ENCODE measurements around the gene ADAM8.

Gene ADAM8

GRCh38 chr10:133281628-133282372, 5.1 kb upstream of the ADAM8 start:
- DNase-seq (ENCODE audit: low read depth in 3 of 3) = no peak

DNA sequence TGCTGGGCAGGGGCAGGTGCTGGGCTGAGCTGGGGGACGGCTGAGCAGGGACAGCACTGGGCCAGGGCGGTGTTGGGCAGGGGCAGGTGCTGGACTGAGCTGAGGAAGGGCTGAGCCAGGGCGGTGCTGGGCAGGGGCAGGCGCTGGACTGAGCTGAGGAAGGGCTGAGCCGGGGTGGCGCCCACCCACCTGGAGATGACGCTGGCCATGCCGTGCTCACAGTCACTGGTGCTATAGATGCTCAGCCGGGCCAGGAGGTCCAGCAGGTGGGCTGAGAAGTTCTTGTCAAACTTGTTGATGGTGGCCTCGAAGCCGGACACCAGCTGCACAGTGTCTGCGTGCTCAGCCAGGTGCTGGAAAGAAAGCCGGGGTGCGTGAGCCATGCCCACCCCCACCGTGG, 4.4 kb upstream of the ADAM8 start:
- DNase-seq (ENCODE audit: low read depth in 3 of 3) = no peak

DNA sequence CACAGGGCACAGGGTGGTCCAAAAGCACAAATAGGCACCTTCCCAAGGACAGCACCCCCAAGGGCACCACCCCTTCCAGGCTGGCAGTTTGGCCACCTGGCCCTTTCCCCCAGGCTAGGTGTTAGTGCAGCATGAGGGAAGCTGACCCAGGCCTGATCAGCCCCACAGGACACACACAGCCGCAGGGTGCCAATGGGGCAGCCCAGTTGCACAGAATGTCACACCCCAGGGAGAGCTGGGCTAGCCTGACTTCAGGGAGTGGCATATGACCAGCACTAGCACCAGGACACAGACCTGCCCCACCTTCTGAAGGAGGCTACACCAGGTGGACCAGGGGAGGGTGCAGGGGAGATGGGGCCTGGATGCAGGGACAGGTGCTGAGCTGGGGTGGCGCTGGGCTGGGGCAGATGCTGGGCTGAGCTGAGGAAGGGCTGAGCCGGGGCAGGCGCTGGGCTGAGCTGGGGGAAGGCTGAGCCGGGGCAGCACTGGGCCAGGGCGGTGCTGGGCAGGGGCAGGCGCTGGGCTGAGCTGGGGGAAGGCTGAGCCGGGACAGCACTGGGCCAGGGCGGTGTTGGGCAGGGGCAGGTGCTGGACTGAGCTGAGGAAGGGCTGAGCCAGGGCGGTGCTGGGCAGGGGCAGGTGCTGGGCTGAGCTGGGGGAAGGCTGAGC, 3.9 kb upstream of the ADAM8 start:
- DNase-seq (ENCODE audit: low read depth in 3 of 3) = no peak

DNA sequence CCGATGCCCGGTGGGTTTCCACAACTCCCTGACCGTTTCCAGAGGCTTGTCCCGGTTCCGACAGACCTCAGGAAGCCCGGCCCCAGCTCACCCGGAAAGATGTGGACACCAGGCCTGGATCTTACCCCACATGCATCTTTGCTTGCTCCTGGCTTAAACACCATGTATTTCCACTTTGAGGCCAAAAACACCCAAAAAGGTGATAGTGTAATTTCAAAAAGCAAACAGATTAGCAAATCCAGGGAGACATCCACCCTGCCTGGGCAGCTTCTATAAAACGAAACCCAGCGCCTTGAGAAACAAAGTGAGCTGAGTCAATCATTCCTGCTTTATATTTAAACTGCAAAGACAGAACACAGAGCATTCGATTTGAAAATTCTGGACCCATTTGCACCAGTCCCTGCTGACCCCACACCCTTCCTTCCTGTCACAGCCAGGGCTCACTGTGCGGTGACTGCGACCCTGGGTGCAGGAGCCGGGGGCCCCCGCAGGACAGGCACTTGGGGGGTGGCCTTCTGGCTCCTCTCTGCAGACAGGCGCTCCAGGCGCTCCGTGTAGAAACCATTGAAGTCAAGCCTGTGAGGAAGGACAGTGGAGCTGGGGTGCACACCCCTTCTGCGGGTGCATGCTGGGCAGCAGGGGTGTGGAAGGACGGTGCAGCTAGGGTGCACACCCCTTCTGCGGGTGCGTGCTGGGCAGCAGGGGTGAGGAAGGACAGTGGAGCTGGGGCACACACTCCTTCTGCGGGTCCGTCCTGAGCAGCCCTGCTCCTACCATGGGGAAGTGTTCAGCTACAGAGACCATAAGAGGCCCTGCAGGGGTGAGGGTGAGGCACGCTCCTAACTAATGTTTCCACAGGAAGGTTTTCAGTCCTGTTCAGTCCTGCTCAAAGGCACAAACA, 2.9 kb upstream of the ADAM8 start:
- no peak for DNase-seq (ENCODE audit: low read depth in 3 of 3)

GRCh38 chr10:133278577-133279265, 2.1 kb upstream of the ADAM8 start:
- peak in 1 of 3 donors; percentile 23 for DNase-seq (ENCODE audit: low read depth in 3 of 3)

DNA sequence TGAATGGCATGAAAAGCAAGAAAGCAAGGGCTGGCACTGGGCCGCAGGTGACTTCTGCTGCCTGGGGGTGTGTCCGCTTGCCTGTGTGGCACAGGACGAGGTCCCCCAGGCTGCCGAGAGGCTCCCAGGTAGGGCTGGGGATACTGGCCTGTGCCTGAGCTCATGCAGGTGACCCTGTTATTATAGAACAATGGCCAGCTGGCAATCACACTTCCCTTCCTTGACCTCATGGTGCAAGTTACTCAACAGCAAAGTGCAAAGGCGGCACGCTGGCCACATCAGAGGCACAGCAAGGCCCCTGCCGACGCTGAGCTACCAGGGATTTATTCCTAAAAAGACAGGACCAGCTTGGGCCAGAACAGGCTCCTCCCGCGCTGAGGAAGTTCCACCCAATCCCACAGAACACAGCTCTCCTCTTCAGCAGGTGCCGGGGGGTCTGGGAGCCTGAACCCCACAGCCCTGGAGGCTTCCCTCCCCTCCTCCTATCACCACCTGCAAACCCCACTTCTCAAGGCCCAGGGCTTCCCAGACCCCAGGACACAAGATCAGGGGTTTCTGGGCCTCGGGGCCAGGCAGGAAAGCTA, 1.4 kb upstream of the ADAM8 start:
- DNase-seq (ENCODE audit: low read depth in 3 of 3) = no peak

DNA sequence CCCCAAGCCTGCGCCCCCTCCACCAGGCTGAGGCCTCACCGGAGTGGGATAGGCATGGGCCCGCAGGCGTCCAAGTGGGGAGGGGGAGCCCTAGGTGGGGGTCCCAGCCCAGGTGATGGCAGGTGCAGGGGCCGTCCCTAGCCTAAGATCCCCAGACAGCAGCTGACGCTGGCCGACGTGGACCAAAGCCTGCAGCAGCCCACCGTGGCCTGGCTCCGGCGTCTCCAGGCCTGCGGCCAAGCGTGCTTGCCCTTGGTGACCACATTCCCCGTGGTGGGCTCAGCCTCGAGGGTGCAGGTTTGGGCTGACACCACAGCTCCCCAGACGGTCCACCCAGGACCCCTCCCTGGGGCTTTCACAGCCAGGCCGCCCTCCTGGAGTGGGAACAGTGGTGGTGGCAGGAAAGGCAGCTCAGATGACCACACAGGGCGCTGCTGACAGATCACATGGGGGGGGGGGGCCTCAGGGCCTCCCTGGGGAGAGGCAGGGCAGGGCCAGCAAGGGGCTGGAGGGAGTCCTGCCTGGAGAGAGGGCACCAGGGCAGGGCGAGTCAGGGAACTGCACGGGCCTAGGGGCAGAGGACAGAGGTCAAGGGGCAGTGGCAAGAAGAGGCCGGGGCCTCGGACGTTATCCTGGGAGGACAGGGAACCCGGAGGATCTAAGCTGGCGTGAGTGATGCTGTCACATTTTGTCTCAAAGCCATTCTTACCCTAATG, 767 bp upstream of the ADAM8 start:
- DNase-seq (ENCODE audit: low read depth in 3 of 3) = no peak

DNA sequence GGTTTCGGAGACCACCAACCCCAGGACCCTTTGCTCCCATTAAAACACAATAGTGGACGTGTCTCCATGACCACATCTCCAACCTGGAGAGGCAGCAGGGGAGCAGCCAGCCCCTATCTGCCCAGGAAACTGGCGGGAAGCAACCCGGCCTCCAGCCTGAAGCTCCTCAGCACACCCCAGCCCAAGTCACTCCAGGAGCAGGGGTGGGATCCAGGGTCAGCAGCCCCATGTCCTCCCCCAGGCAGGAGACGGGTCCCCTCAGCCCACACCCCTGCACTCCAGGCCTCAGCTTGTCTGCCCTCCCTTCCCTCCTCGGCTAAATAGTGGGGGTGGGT, 601 bp downstream of the ADAM8 start:
- peak in 1 of 3 donors; percentile 17 for DNase-seq (ENCODE audit: low read depth in 3 of 3)

- DNase-seq (ENCODE audit: low read depth in 3 of 3) = peak in 1 of 3 donors; percentile 27
These were observed 980 bp downstream of the ADAM8 start for GRCh38 chr10:133275684-133276092.

DNA sequence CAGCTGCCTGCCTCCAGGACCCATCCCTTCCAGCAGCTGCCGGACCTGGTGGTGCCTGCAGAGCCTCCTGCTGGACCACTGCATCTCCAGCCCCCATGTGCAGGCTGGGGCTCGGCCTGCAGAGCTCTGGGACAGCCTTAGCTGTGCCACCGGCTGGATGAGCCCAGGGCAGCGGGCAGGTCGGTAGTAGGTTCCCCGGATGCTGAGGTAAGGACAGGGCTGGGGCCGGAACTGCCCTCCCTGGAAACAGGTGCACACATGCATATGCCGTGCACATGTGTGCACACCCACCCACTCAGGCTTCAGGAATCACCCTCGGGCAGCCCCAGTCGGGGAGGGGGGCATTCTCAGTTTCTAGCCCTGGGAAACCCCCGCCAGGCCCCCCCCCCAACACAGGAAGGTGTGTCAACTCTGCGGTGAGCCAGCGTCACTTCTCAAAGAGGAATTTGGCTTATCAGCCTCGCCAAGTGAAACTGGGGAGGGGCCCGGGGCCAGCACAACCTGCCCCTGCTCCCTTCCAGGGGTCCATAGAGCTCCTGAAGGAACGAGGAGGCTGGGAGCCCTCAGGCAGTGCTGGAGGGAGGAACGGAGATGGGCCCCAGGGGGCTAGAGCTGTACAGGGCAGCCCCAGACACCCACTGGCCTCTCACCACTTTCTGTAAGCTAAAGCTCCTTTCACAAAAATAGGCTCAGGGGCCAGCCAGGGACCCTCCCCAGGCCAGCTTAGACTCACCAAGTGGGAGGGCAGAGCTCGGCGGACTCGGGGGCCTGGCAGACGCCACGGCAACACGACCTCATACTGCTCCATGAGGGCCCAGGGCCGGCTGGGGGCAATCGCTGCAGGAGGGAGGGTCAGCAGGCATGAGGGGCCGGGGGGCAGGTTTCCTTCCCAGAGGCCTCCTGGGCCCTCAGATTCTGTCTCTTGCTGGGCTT, 1.7 kb downstream of the ADAM8 start:
- peak; percentile 66 to 78 (median 75) for DNase-seq (ENCODE audit: low read depth in 3 of 3)

- DNase-seq (ENCODE audit: low read depth in 3 of 3) = no peak
These were observed 3.0 kb downstream of the ADAM8 start for GRCh38 chr10:133273534-133274143.

- DNase-seq (ENCODE audit: low read depth in 3 of 3) = no peak
These were observed 3.7 kb downstream of the ADAM8 start for GRCh38 chr10:133272964-133273420.

GRCh38 chr10:133272301-133272963, 4.2 kb downstream of the ADAM8 start:
- no peak for DNase-seq (ENCODE audit: low read depth in 3 of 3)

DNA sequence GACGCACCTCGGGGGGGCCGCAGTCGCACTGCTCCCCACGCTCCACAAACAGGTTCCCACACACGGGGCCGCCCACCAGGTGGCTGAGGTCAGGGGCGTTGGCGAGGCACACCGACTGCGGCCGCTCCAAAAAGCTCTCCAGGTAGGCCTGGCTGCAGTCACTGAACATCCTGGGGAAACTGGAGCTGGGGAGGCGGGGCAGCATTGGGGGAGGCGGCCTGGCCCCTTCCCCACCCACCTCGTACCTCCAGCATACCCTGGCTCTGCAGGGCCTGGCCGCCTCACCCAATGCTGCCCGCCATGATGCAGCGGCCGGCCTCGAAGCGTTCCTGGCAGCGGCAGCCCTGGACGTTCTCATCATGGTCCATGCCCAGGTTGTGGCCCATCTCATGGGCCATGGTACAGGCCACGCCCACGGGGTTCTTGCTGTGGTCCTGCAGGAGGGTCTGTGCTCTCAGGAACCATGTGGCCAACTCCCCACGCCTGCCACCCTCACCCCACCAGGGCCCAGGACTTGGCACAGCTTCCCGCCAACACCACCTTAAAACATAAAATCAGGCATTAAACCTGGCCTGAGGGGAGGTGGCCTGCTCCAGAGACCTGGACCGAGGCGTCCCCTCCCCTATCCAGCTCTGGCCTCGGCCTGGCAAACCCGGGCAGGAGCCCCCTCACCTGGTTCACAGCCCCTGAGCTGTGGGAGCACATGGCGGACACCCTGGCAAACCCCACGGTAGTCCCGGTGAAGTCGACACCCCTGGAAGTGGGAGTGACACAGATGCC, 5.0 kb downstream of the ADAM8 start:
- no peak for DNase-seq (ENCODE audit: low read depth in 3 of 3)

GRCh38 chr10:133270773-133271297, 5.8 kb downstream of the ADAM8 start:
- no peak for DNase-seq (ENCODE audit: low read depth in 3 of 3)

- no peak for DNase-seq (ENCODE audit: low read depth in 3 of 3)
These were observed 6.5 kb downstream of the ADAM8 start for GRCh38 chr10:133270204-133270603.

DNA sequence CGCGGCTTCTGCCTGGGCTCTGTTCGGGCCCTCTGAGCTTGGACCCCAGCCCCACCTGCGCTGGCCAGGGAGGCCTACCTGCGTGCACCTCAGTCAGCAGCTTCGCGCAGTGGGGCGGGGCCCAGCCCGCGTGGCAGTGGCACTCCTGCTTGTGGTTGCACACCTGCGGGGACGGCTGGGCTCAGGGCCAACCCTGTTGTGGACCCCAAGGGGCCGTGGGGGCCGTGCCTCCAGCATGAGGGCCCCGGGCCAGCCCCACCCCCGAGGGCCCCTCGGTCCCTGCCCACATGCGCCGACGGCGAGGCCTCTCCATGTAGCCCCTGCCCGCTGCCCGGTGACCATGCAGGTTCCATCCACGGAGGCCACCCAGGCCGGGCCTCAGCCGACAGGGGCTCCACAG, 7.3 kb downstream of the ADAM8 start:
- no peak for DNase-seq (ENCODE audit: low read depth in 3 of 3)

DNA sequence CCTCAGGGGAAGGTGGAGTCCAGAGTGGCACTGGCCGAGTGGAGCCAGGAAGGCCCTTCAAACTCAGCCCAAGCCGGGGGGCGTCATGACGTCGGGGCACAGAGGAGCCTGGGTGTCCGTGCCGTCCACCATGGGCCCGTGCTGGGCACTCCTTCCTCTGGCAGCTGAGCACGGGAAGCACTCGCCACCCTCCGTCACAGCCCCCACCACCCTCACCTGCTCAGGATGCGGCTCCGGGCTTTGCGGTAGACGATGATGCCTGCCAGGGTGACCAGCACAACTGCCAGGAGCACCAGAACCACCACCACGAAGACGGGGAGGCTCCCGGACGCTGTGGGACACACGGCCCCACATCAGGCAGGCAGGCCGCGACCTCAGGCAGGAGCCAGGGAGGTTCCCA, 8.1 kb downstream of the ADAM8 start:
- no peak for DNase-seq (ENCODE audit: low read depth in 3 of 3)

All from stimulated activated CD4-positive, alpha-beta T cell treated with anti-CD3 and anti-CD28 coated beads, TNF-alpha, amount 100 ng/mL, for 48 hours (primary cell).